OCI-LY3 (cell line): ENCODE data around the gene HOXA1.

Experiments
- H2AFZ ChIP-seq: fragments of 200-600, 300-600 bp; shearing (Covaris generic); 2 replicates; pipeline ENCODE4 v1.6.0; 2014; ENCODE audit warnings: antibody characterized with exemption, low read depth, low read length
- H3K27ac ChIP-seq: fragments of 200-600, 300-600 bp; sonication (generic); 2 replicates; pipeline ENCODE4 v1.5.1; 2014; ENCODE audit warnings: mild to moderate bottlenecking, low read length, moderate library complexity, mixed read lengths
- H3K27me3 ChIP-seq: fragments of 200-600, 300-600 bp; sonication (generic); 2 replicates; pipeline ENCODE4 v1.6.1; 2014; ENCODE audit warnings: low read depth, low read length, mixed read lengths
- H3K36me3 ChIP-seq: fragments of 200-600, 300-600 bp; sonication (generic); replicated peaks from 2 replicates; pipeline ENCODE3; 2014; ENCODE audit warnings: low read depth, low read length, mixed read lengths
- H3K4me1 ChIP-seq: fragments of 300-600, 200-600 bp; sonication (generic); 2 replicates; pipeline ENCODE4 v1.6.1; 2014; ENCODE audit warnings: low read length, mixed read lengths
- H3K4me2 ChIP-seq: fragments of 200-600, 300-600 bp; sonication (generic); 2 replicates; pipeline ENCODE4 v1.6.1; 2014; ENCODE audit warnings: low read length, mixed read lengths
- H3K4me3 ChIP-seq: fragments of 300-600, 200-600 bp; sonication (generic); 2 replicates; pipeline ENCODE4 v1.5.1; 2014; ENCODE audit warnings: antibody characterized with exemption, mild to moderate bottlenecking, low read length, moderate library complexity
- H3K79me2 ChIP-seq: fragments of 300-600, 200-600 bp; shearing (Covaris generic); 2 replicates; pipeline ENCODE4 v1.6.1; 2014; ENCODE audit warnings: mild to moderate bottlenecking, low read length, mixed read lengths
- H3K9ac ChIP-seq: fragments of 300-600, 200-600 bp; shearing (Covaris generic); 2 replicates; pipeline ENCODE4 v1.6.0; 2014; ENCODE audit warnings: mild to moderate bottlenecking, low read length, moderate library complexity
- H3K9me3 ChIP-seq: fragments of 200-600, 300-600 bp; shearing (Covaris generic); 2 replicates; pipeline ENCODE4 v1.6.1; 2014; ENCODE audit warnings: low read length, mixed read lengths; ENCODE audit not compliant: insufficient read depth
- H4K20me1 ChIP-seq: fragments of 200-600, 300-600 bp; sonication (generic); 2 replicates; pipeline ENCODE4 v1.6.1; 2016; ENCODE audit warnings: low read length, mixed read lengths; ENCODE audit not compliant: insufficient read depth
- EZH2phosphoT487 ChIP-seq: fragments of 200-600 bp; shearing (Covaris generic); IDR thresholded peaks from 2 replicates; pipeline ENCODE4 v1.6.1; 2018; ENCODE audit warnings: antibody characterized with exemption, mixed run types, low read depth
- TF ChIP-seq, protein P1 (sequence below): fragments of 200-600, 300-600 bp; sonication (generic); IDR thresholded peaks from 2 replicates; pipeline ENCODE4 v1.5.1; 2014; ENCODE audit warnings: antibody characterized with exemption, low read length, low read depth

HOXA1 gene

DNA sequence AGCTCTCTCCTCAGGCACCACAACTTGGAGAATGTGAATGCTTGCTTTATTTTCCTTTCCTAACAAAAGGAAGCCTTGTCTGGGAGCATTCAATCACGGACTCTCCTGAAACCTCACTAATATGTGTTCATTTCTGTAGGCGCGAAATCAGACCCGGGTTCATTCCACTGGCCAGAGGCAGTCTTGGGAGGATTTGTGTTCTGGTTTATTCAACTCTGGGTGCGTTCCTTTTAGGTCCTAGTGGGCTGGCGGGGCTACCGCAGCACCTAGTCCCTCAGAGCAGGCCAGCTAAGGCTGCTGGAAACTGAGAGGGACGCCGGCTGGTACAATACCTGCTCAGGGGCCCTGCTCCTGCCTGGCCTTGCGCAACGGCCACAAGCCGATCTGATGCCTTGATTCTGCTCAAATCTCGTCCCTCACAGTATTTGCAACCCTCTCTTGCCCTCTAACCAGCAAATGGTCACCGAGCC lies 27.2 kb upstream of the HOXA1 start:
- no peak overlapping the region for H3K27ac ChIP-seq
- no peaks in the 10 kb centered on the region for H4K20me1 ChIP-seq
- no peak overlapping the region for H2AFZ ChIP-seq
- H3K36me3 ChIP-seq = no peaks in the 10 kb centered on the region
- no peaks in the 10 kb centered on the region for H3K79me2 ChIP-seq
- no peaks in the 10 kb centered on the region; the same call in 1 of the 2 replicates for H3K27me3 ChIP-seq
- TF ChIP-seq, protein P1, sequence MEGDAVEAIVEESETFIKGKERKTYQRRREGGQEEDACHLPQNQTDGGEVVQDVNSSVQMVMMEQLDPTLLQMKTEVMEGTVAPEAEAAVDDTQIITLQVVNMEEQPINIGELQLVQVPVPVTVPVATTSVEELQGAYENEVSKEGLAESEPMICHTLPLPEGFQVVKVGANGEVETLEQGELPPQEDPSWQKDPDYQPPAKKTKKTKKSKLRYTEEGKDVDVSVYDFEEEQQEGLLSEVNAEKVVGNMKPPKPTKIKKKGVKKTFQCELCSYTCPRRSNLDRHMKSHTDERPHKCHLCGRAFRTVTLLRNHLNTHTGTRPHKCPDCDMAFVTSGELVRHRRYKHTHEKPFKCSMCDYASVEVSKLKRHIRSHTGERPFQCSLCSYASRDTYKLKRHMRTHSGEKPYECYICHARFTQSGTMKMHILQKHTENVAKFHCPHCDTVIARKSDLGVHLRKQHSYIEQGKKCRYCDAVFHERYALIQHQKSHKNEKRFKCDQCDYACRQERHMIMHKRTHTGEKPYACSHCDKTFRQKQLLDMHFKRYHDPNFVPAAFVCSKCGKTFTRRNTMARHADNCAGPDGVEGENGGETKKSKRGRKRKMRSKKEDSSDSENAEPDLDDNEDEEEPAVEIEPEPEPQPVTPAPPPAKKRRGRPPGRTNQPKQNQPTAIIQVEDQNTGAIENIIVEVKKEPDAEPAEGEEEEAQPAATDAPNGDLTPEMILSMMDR = no peak
- no peak for TF ChIP-seq EZH2phosphoT487
- H3K9ac ChIP-seq = no peak overlapping the region
- H3K4me2 ChIP-seq = no peak overlapping the region
- H3K9me3 ChIP-seq = no peaks in the 10 kb centered on the region
- no peak overlapping the region for H3K4me3 ChIP-seq
- no peaks in the 10 kb centered on the region for H3K4me1 ChIP-seq

DNA sequence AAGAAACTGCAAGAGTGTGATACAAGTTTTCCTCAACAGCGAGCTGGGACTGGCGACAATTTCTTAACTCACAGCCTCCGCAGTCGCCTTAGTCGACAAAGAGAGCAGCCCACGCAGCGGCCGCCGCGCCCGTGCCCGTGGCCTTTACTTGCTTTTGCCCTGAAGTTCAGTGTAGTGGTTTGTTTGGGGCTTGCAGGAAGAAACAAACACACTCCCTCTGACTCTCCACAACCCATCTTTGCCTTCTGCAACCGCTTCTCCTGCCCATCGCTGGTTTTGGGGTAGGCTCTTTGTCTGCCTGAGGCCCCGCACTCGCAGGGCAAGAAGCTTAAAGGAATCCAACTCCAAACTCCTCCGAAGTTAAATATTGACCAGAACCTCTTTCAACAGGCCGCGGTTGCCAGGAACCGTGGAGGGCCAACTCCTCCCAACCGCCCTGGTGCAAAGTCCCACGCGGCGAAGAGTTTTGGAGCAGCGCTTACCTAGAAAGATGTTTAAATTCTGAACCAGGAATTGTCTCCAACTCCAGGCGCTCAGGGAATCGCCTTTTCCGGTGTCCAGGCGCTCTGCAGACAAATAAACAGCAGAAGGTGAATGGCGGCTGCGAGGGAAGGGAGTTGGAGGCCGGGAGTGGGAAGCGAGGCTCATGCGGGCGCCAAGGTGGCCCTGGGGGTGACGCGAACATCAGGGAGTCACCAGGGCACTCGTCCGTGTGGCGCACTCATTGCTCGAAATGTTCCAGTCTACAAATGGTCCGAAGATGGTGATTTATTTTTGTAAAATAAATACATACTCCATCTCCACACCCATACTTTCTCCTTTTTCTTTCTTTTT lies 26.5 kb upstream of the HOXA1 start:
- no peak overlapping the region for H3K27ac ChIP-seq
- H3K36me3 ChIP-seq = no peaks in the 10 kb centered on the region
- H3K79me2 ChIP-seq = no peaks in the 10 kb centered on the region
- H3K27me3 ChIP-seq = no peaks in the 10 kb centered on the region; the same call in 1 of the 2 replicates
- H3K4me2 ChIP-seq = no peak overlapping the region
- H3K4me1 ChIP-seq = no peaks in the 10 kb centered on the region
- no peaks in the 10 kb centered on the region for H3K9me3 ChIP-seq
- TF ChIP-seq EZH2phosphoT487 = no peak
- TF ChIP-seq, protein P1 = no peak
- no peak overlapping the region for H3K9ac ChIP-seq
- H4K20me1 ChIP-seq = no peaks in the 10 kb centered on the region
- H2AFZ ChIP-seq = no peak overlapping the region
- H3K4me3 ChIP-seq = no peak overlapping the region

DNA sequence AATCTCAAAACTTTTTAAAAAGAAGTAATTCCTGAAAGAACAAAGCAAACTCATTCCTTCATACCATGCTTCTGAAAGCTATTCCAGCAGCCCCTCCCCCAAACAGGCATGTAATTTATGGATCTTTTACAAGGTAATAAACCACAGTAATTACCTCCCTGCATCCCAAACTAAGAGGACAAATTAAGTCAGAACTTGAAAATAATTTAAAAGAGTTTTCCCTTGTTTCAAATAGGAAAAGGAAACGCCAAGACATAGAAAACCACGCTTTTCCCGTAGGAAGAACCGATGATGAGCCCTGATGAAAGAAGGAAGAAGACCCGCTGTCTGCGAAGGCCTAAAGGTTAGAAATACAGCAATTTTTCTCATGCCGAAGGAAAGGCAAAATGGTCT lies 25.9 kb upstream of the HOXA1 start:
- Histone ChIP-seq H3K4me2 (no peak overlapping the region), H3K4me1 (no peaks in the 10 kb centered on the region), H3K27me3 (no peaks in the 10 kb centered on the region), H4K20me1 (no peaks in the 10 kb centered on the region), H3K36me3 (no peaks in the 10 kb centered on the region), H3K9ac (no peak overlapping the region), H3K27ac (no peak overlapping the region), H3K79me2 (no peaks in the 10 kb centered on the region), H3K4me3 (no peak overlapping the region), H3K9me3 (no peaks in the 10 kb centered on the region), H2AFZ (no peak overlapping the region)
- TF ChIP-seq EZH2phosphoT487 = no peak
- TF ChIP-seq, protein P1 = no peak

DNA sequence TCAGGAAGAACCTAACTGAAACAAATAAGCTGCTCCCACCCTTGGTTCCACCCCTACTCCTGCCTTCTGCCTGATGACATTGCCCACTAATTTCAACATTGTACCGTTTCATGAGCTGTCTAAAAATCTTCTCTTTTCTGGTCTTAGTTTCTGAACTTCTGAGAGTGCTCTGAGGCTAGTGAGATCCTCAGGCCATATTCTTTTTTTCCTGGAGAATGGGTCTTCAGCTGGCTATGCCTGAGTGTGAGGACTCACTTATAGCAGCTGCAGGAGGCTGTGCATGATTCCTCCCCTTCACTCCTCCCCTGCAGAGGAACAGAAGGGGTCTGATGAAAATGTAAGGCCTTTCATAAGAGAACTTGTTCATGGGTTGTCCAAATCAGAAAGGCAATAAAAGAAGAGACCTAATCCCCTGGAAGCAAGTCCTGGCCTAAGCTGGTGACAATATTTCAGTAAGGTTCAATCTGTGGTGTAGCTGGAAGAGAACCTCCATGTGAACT lies 23.7 kb upstream of the HOXA1 start:
- Histone ChIP-seq H3K36me3 (no peaks in the 10 kb centered on the region), H3K27me3 (no peaks in the 10 kb centered on the region), H3K4me2 (no peak overlapping the region), H3K79me2 (no peaks in the 10 kb centered on the region), H3K4me3 (no peak overlapping the region), H4K20me1 (no peaks in the 10 kb centered on the region), H2AFZ (no peak overlapping the region), H3K9ac (no peak overlapping the region), H3K4me1 (no peaks in the 10 kb centered on the region), H3K27ac (no peak overlapping the region), H3K9me3 (no peaks in the 10 kb centered on the region)
- TF ChIP-seq, protein P1 = no peak
- TF ChIP-seq EZH2phosphoT487 = no peak
